Endometrial microvascular endothelial cells (primary cell): ENCODE results near the gene SLC29A3. TPM values are rescaled to one million over a fixed set of nuclear protein-coding genes. Genes with fewer than 3 reads are reported as not detected.

Experiments used
- in situ Hi-C: cut with HindIII; loops from 2 replicates; pipeline ENCODE4 v1.10.0; 2017; ENCODE audit warnings: low sequenced_read_pairs, low pct_unique_long_range_greater_than_20kb; ENCODE audit errors: inconsistent ontology term
- total RNA-seq: library from RNA; depleted of rRNA; stranded (reverse); fragments of >200 nt; gene quantifications from one replicate; pipeline ENCODE4 v1.2.3, GENCODE V29; 2015; ENCODE audit errors: inconsistent ontology term

The SLC29A3 gene
- total RNA-seq, 1 donor from 2014 or later = 2.1 TPM

- in situ Hi-C loops = loop anchor here (25.0 kb wide), 1 partner anchor 167 kb away; no protein-coding TSS in a partner anchor
These were observed 76.0 kb downstream of the SLC29A3 start for GRCh38 chr10:71394926-71395562.

- in situ Hi-C loops = loop anchor here (25.0 kb wide), 1 partner anchor 167 kb away; no protein-coding TSS in a partner anchor
These were observed 76.6 kb downstream of the SLC29A3 start for GRCh38 chr10:71395621-71396020.

DNA sequence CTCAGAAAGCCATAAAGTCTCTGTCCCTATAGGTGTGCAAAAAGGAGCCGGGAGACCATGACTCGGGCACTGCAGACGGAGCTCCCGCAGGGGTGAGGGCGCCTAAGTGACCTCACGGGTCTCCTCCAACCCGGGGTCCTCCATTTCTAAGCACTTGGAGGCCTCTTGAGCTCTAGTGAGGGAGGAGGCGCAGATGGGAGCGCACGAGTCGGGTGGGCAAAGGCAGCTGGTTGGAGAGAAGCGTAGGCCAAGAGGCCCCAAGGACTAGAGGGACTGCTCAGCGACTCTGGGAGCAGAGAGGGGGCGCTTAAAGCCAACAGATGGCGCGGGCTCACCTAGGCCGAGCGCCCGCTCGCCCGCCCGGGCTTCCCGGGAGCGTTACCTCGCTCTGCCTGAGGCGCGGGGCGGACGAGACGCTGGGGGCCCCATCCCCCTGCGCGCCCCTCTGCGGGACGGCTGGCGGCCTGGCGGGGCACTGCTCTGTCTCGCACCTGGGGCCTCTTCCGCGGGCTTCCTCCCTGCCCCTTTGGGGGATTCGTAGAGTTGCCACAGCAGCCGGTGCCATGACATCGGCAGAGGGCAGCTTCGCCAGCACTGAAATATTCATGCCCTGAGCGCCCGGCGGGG is 77.1 kb downstream of the SLC29A3 start:
- in situ Hi-C loops = loop anchor here (25.0 kb wide), 1 partner anchor 166 kb away; no protein-coding TSS in a partner anchor

DNA sequence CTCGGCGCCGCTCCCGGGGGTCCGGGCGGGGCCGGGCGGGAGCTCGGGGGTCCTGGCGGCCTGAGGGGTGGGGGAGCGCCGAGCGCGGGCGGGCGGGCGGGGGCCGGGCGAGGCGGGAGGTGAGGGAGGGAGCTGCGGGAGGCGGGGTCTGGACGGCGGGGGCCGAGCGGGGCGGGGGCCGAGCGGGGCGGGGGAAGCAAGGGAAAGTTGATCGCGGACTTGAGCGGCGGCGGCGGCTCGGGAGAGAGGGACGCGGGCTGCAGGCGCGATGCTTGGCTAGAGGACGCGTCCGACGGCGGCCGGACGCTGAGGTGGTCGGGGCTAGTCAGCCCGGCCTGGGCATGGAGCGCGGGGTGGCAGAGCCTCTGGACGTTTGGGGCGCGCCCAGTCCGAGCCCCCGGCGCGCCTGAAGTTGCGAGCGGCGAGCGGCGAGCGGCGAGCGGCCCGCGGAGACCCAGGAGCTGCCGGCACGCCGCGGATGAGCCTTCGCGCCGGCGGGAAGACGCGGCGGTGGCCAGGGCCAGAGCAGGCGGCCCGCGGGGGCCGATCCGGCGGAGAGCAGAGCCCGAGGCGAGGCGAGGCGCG is 77.7 kb downstream of the SLC29A3 start, which contains the start of gene CDH23:
Gene CDH23, plus strand, starts transcription at position 210 of the 585 bp plus-strand sequence. CDS start 42,912 bp downstream, outside the sequence.
- in situ Hi-C loops = loop anchor here (25.0 kb wide), 1 partner anchor 165 kb away; no protein-coding TSS in a partner anchor

- in situ Hi-C loops = loop anchor here (25.0 kb wide), 1 partner anchor 165 kb away; no protein-coding TSS in a partner anchor
These were observed 78.5 kb downstream of the SLC29A3 start for GRCh38 chr10:71397296-71398212.

DNA sequence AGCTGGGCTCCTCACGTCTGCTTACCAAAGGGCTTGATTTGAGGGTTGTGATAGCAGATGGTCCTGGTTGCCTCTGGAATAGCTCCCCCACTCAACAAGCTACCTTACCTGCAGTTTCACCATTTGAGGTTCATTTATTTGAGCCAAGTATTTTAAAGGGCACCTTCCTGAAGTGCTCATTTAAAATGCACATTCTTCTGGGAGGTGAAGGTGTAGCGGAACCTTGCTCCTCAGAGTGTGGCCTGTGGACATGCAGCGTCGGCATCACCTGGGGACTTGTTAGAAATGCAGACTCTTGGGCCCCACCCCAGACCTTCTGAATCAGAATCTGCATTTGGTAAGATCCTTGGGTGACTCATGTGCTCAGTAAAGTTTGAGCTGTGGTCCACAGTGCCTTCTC is 79.9 kb downstream of the SLC29A3 start:
- in situ Hi-C loops = loop anchor here (25.0 kb wide), 1 partner anchor 163 kb away; no protein-coding TSS in a partner anchor

GRCh38 chr10:71399946-71400345 is 80.9 kb downstream of the SLC29A3 start:
- in situ Hi-C loops = loop anchor here (25.0 kb wide), 1 partner anchor 162 kb away; no protein-coding TSS in a partner anchor

DNA sequence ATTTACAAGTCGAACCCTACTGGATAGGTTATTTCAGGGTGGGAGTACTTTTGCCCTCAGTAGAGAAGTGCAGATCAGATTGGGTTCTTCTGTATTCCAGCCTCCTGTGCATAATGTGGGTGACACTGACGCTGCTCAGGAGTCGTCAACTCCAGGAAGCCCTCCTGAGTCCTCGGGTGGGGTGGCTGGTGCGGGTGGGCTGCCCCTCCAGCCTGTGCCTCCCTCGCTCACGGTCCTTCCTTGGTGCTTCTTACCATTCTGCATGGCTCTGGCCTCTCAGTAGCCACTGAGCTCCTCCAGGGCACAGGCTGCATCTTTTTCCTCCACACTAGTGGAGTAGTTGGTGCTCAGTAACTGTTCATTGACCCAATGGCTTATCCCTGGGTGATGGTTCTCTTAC is 82.0 kb downstream of the SLC29A3 start:
- in situ Hi-C loops = no loop called here

- in situ Hi-C loops = no loop called here
These were observed 82.9 kb downstream of the SLC29A3 start for GRCh38 chr10:71402005-71402404.

GRCh38 chr10:71404503-71405295 is 85.6 kb downstream of the SLC29A3 start:
- in situ Hi-C loops = no loop called here

DNA sequence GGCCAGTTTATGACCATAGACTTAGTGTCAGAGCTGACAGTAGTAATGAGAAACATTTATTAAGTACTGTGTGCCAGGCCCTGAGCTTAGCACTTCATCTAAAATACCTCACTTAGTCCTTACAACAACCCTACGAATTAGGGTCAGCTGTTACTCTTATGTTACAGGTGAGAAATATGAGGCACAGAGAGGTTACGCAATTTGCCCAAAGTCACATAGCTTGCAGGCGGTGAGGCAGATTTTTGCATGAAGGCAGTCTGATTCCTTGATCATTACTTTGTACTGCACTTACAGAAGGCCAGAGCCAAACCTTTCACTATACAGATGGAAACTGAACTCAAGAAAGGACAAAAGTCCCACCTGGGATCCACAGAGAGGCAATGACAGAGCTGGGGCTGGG is 87.8 kb downstream of the SLC29A3 start:
- in situ Hi-C loops = no loop called here

GRCh38 chr10:71408436-71409225 is 89.6 kb downstream of the SLC29A3 start:
- in situ Hi-C loops = no loop called here

GRCh38 chr10:71409516-71410104 is 90.6 kb downstream of the SLC29A3 start:
- in situ Hi-C loops = no loop called here
